SK-N-SH (cell line): ENCODE data around the gene NUMB. TPM values are rescaled to one million over a fixed set of nuclear protein-coding genes. Genes with fewer than 3 reads are reported as not detected.

Experiments used
- CTCF ChIA-PET: fragments of 300-600, 350-600 bp; formaldehyde crosslinking; extraction: SDS; loops from one replicate; lab custom pipeline; 2021; lab: Yijun Ruan, JAX
- POLR2A ChIA-PET: fragments of 350-600 bp; sonication (Branson Sonifier 250); formaldehyde crosslinking; extraction: SDS; loops from one replicate; lab custom pipeline; 2020; ENCODE audit warnings: antibody characterized with exemption, inconsistent platforms; lab: Yijun Ruan, JAX
- DNase-seq: peaks from one replicate; pipeline ENCODE4 v3.0.0; 2012
- H2AFZ ChIP-seq: fragments of 200-600 bp; sonication (generic); 2 replicates; pipeline ENCODE4 v1.8.1; 2016; ENCODE audit warnings: antibody characterized with exemption, mild to moderate bottlenecking, low read depth
- H3F3A ChIP-seq: fragments of 200-600 bp; sonication (generic); replicated peaks from 2 replicates; pipeline ENCODE3; 2016; ENCODE audit warnings: antibody characterized with exemption, mild to moderate bottlenecking; ENCODE audit not compliant: insufficient read depth
- H3K27ac ChIP-seq, 2 experiments: fragments of 200-500 bp in 1 of 2; fragments of 200-600 bp in 1 of 2; sonication (Bioruptor generic) in 1 of 2; sonication (generic), shearing (Covaris generic) in 1 of 2; 2 replicates each; pipeline versions ENCODE4 v1.5.1 to v1.6.1; 2014 to 2016; ENCODE audit warnings: low read depth in 2 of 2, inconsistent platforms in 1 of 2, low read length in 1 of 2, mild to moderate bottlenecking in 1 of 2, mixed read lengths in 1 of 2
- H3K27me3 ChIP-seq: fragments of 200-600 bp; sonication (generic), shearing (Covaris generic); 2 replicates; pipeline ENCODE4 v1.6.1; 2016; ENCODE audit warnings: mixed run types; ENCODE audit not compliant: insufficient read depth
- H3K36me3 ChIP-seq, 2 experiments: fragments of 200-500 bp in 1 of 2; fragments of 200-600 bp in 1 of 2; sonication (Bioruptor generic) in 1 of 2; sonication (generic) in 1 of 2; replicated peaks in 1 of 2; 2 replicates each; pipeline versions ENCODE3 to v1.5.1; 2014 to 2016; ENCODE audit warnings: low read length in 1 of 2, mild to moderate bottlenecking in 1 of 2; ENCODE audit not compliant: insufficient read depth in 2 of 2, control insufficient read depth in 1 of 2
- H3K4me1 ChIP-seq, 2 experiments: fragments of 200-500 bp in 1 of 2; fragments of 200-600 bp in 1 of 2; sonication (Bioruptor generic) in 1 of 2; sonication (generic), shearing (Covaris generic) in 1 of 2; 2 replicates each; pipeline versions ENCODE4 v1.5.1 to v1.6.1; 2014 to 2016; ENCODE audit warnings: low read depth in 1 of 2, low read length in 1 of 2, mixed run types in 1 of 2; ENCODE audit not compliant: insufficient read depth in 2 of 2, control insufficient read depth in 1 of 2
- H3K4me2 ChIP-seq: fragments of 200-600 bp; sonication (generic), shearing (Covaris generic); 2 replicates; pipeline ENCODE4 v1.6.1; 2017; ENCODE audit warnings: mixed run types
- H3K4me3 ChIP-seq, 2 experiments: fragments of 200-500 bp in 1 of 2; fragments of 200-600 bp in 1 of 2; sonication (Bioruptor generic) in 1 of 2; sonication (generic), shearing (Covaris generic) in 1 of 2; 2 replicates each; pipeline versions ENCODE4 v1.5.1 to v1.8.1; 2014 to 2016; ENCODE audit warnings: low read depth in 2 of 2, inconsistent platforms in 1 of 2, low read length in 1 of 2, mild to moderate bottlenecking in 1 of 2, mixed read lengths in 1 of 2, moderate library complexity in 1 of 2
- H3K79me2 ChIP-seq: fragments of 200-600 bp; sonication (generic); 2 replicates; pipeline ENCODE4 v1.8.1; 2017; ENCODE audit warnings: mild to moderate bottlenecking; ENCODE audit not compliant: insufficient read depth
- H3K9ac ChIP-seq: fragments of 200-600 bp; sonication (generic); 2 replicates; pipeline ENCODE4 v1.6.1; 2017; ENCODE audit warnings: mixed run types
- H3K9me2 ChIP-seq: fragments of 200-600 bp; sonication (generic); 2 replicates; pipeline ENCODE4 v1.6.1; 2017; ENCODE audit warnings: mixed run types
- H3K9me3 ChIP-seq: fragments of 200-600 bp; sonication (generic); 2 replicates; pipeline ENCODE4 v1.6.1; 2017; ENCODE audit warnings: mixed run types, mild to moderate bottlenecking, moderate library complexity
- H4K20me1 ChIP-seq: fragments of 200-600 bp; sonication (generic); 2 replicates; pipeline ENCODE4 v1.6.1; 2017; ENCODE audit warnings: mild to moderate bottlenecking, mixed run types; ENCODE audit not compliant: insufficient read depth
- EP300 ChIP-seq, 2 experiments: IDR thresholded peaks; 2 replicates each; pipeline versions ENCODE4 v1.4.0 to v1.6.1; 2012; ENCODE audit warnings: borderline replicate concordance in 1 of 2, low read depth in 1 of 2, low read length in 1 of 2
- FOXJ3 ChIP-seq: sonication (generic); formaldehyde crosslinking; IDR thresholded peaks from 2 replicates; pipeline ENCODE4 v1.5.1; 2020; ENCODE audit warnings: mild to moderate bottlenecking, missing genetic modification reagents
- FOXM1 ChIP-seq: IDR thresholded peaks from 2 replicates; pipeline ENCODE4 v1.4.0; 2012; ENCODE audit warnings: low read depth, mild to moderate bottlenecking
- JUND ChIP-seq: IDR thresholded peaks from 2 replicates; pipeline ENCODE4 v1.4.0; 2012
- MXI1 ChIP-seq: IDR thresholded peaks from 2 replicates; pipeline ENCODE4 v1.6.1; 2012; ENCODE audit warnings: mild to moderate bottlenecking, low read depth, low read length, improper control_type of control experiment
- NFIC ChIP-seq: IDR thresholded peaks from 2 replicates; pipeline ENCODE4 v1.4.0; 2012; ENCODE audit warnings: borderline replicate concordance
- NRF1 ChIP-seq: IDR thresholded peaks from 2 replicates; pipeline ENCODE4 v1.6.1; 2012; ENCODE audit warnings: low read depth, mild to moderate bottlenecking, low read length
- RAD21 ChIP-seq: IDR thresholded peaks from 2 replicates; pipeline ENCODE4 v1.6.1; 2012; ENCODE audit warnings: mild to moderate bottlenecking, low read length
- RFX5 ChIP-seq: IDR thresholded peaks from 2 replicates; pipeline ENCODE4 v1.6.1; 2012; ENCODE audit warnings: mild to moderate bottlenecking, improper control_type of control experiment, low read length
- RXRA ChIP-seq: IDR thresholded peaks from 2 replicates; pipeline ENCODE4 v1.4.0; 2012; ENCODE audit warnings: low read depth, mild to moderate bottlenecking, borderline replicate concordance
- SMC3 ChIP-seq: IDR thresholded peaks from 2 replicates; pipeline ENCODE4 v1.6.1; 2012; ENCODE audit warnings: low read depth, low read length, improper control_type of control experiment
- TAF1 ChIP-seq: IDR thresholded peaks from 2 replicates; pipeline ENCODE4 v1.6.1; 2012; ENCODE audit warnings: low read depth, mild to moderate bottlenecking, low read length, moderate library complexity, borderline replicate concordance
- YY1 ChIP-seq: IDR thresholded peaks from 2 replicates; pipeline ENCODE4 v1.4.0; 2012; ENCODE audit warnings: low read depth, mild to moderate bottlenecking
- polyA plus RNA-seq, 3 experiments: library from polyadenylated mRNA; depleted of rRNA; stranded (reverse); fragments of >200 nt; gene quantifications; 2 replicates each; pipeline ENCODE4 v1.2.3, GENCODE V29; 2012
- TF ChIP-seq, protein P1 (sequence below): IDR thresholded peaks from 2 replicates; pipeline ENCODE4 v1.4.0; 2012; ENCODE audit warnings: low read depth, borderline replicate concordance
- TF ChIP-seq, protein P2 (sequence below): IDR thresholded peaks from 2 replicates; pipeline ENCODE4 v1.6.1; 2012; ENCODE audit warnings: mild to moderate bottlenecking, low read depth, low read length, moderate library complexity
- TF ChIP-seq, protein P3 (sequence below): fragments of 150-350 bp; IDR thresholded peaks from 2 replicates; pipeline ENCODE4 v1.6.1; 2017; ENCODE audit warnings: antibody characterized with exemption, low read length, low read depth, borderline replicate concordance
- TF ChIP-seq, protein P4 (sequence below): IDR thresholded peaks from 2 replicates; pipeline ENCODE4 v1.4.0; 2012; ENCODE audit warnings: low read depth
- TF ChIP-seq, protein P5 (sequence below): fragments of 200-600 bp; sonication (generic); IDR thresholded peaks from 2 replicates; pipeline ENCODE4 v1.6.1; 2017; ENCODE audit warnings: antibody characterized with exemption, mild to moderate bottlenecking, moderate library complexity

The NUMB gene
- polyA plus RNA-seq, 1 of the 3 experiments (the other 2 are of a cell fraction) = 58.4 TPM

DNA sequence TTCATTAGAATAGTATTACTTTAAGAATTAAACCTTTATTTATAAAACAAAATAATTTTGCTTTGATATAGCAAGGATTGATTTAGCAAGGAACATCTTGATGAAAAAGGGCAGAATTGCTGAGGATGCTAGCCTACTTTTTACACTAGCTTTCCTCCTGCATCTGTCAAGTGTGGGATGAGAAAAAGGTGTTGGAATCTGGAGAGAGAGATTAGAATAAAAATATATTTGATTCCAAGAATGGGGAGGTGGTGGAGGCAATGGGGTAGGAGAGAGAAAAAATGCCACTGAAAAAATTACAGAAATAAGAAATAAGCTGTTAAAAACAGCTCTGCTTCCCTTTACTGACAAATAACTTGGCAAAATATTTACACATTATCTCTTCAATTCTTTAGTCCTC is 98.9 kb downstream of the NUMB start:
- Histone ChIP-seq H4K20me1 (no peaks in the 10 kb centered on the region; the same call in 1 of the 2 replicates), H3K4me1 (no peaks in the 10 kb centered on the region), H3K27ac (no peak overlapping the region), H3K4me3 (no peak overlapping the region), H3F3A (peaks cover 8% of the 10 kb centered on the region), H3K79me2 (peaks cover 31% of the 10 kb centered on the region; the same call in 1 of the 2 replicates), H3K27me3 (no peaks in the 10 kb centered on the region), H3K4me2 (no peak overlapping the region), H2AFZ (no peak overlapping the region), H3K36me3 (peaks cover 2 to 12% of the 10 kb centered on the region in 2 experiments)
- no peak for DNase-seq
- CTCF ChIA-PET = interaction anchor here (1.3 kb wide), 1 partner anchor 55 kb away, joined by 3 read pairs; no protein-coding TSS in a partner anchor
- POLR2A ChIA-PET = no interaction called here
- TF ChIP-seq, protein P1, sequence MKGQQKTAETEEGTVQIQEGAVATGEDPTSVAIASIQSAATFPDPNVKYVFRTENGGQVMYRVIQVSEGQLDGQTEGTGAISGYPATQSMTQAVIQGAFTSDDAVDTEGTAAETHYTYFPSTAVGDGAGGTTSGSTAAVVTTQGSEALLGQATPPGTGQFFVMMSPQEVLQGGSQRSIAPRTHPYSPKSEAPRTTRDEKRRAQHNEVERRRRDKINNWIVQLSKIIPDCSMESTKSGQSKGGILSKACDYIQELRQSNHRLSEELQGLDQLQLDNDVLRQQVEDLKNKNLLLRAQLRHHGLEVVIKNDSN = no peak
- no peak for TF ChIP-seq SMC3
- TF ChIP-seq, protein P2, sequence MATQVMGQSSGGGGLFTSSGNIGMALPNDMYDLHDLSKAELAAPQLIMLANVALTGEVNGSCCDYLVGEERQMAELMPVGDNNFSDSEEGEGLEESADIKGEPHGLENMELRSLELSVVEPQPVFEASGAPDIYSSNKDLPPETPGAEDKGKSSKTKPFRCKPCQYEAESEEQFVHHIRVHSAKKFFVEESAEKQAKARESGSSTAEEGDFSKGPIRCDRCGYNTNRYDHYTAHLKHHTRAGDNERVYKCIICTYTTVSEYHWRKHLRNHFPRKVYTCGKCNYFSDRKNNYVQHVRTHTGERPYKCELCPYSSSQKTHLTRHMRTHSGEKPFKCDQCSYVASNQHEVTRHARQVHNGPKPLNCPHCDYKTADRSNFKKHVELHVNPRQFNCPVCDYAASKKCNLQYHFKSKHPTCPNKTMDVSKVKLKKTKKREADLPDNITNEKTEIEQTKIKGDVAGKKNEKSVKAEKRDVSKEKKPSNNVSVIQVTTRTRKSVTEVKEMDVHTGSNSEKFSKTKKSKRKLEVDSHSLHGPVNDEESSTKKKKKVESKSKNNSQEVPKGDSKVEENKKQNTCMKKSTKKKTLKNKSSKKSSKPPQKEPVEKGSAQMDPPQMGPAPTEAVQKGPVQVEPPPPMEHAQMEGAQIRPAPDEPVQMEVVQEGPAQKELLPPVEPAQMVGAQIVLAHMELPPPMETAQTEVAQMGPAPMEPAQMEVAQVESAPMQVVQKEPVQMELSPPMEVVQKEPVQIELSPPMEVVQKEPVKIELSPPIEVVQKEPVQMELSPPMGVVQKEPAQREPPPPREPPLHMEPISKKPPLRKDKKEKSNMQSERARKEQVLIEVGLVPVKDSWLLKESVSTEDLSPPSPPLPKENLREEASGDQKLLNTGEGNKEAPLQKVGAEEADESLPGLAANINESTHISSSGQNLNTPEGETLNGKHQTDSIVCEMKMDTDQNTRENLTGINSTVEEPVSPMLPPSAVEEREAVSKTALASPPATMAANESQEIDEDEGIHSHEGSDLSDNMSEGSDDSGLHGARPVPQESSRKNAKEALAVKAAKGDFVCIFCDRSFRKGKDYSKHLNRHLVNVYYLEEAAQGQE = no peak
- TF ChIP-seq RFX5 = no peak
- TF ChIP-seq, protein P3, sequence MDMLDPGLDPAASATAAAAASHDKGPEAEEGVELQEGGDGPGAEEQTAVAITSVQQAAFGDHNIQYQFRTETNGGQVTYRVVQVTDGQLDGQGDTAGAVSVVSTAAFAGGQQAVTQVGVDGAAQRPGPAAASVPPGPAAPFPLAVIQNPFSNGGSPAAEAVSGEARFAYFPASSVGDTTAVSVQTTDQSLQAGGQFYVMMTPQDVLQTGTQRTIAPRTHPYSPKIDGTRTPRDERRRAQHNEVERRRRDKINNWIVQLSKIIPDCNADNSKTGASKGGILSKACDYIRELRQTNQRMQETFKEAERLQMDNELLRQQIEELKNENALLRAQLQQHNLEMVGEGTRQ = no peak
- TF ChIP-seq, protein P4, sequence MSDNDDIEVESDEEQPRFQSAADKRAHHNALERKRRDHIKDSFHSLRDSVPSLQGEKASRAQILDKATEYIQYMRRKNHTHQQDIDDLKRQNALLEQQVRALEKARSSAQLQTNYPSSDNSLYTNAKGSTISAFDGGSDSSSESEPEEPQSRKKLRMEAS = no peak
- no peak for TF ChIP-seq YY1
- TF ChIP-seq FOXM1 = no peak
- no peak for TF ChIP-seq RXRA
- TF ChIP-seq FOXJ3 (CRISPR knock-in tag) = no peak
- no peak for TF ChIP-seq MXI1
- no peak for TF ChIP-seq NRF1
- no peak for TF ChIP-seq NFIC
- no peak for TF ChIP-seq TAF1
- no peak for TF ChIP-seq RAD21
- no peak for TF ChIP-seq EP300 (IDR thresholded peaks at IDR 0.05; ENCODE audit: borderline replicate concordance in 1 of 2, low read depth in 1 of 2, low read length in 1 of 2)
- TF ChIP-seq, protein P5, sequence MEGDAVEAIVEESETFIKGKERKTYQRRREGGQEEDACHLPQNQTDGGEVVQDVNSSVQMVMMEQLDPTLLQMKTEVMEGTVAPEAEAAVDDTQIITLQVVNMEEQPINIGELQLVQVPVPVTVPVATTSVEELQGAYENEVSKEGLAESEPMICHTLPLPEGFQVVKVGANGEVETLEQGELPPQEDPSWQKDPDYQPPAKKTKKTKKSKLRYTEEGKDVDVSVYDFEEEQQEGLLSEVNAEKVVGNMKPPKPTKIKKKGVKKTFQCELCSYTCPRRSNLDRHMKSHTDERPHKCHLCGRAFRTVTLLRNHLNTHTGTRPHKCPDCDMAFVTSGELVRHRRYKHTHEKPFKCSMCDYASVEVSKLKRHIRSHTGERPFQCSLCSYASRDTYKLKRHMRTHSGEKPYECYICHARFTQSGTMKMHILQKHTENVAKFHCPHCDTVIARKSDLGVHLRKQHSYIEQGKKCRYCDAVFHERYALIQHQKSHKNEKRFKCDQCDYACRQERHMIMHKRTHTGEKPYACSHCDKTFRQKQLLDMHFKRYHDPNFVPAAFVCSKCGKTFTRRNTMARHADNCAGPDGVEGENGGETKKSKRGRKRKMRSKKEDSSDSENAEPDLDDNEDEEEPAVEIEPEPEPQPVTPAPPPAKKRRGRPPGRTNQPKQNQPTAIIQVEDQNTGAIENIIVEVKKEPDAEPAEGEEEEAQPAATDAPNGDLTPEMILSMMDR = no peak
- TF ChIP-seq JUND = no peak
- TF ChIP-seq, all 33 proteins: peak for 0
- H3K9me2 ChIP-seq = no peaks in the 10 kb centered on the region
- no peak overlapping the region for H3K9ac ChIP-seq
- H3K9me3 ChIP-seq = no peaks in the 10 kb centered on the region
